ENCODE measurements around the gene PRR3. TPM values are rescaled to one million over a fixed set of nuclear protein-coding genes. Genes with fewer than 3 reads are reported as not detected.
A peak's percentile ranks its signal among the peaks of the same experiment; 100 is the strongest.

Gene PRR3
- total RNA-seq, 4 donors from 2014 or later: 5.0 to 10.4 (median 7.5) TPM

DNA sequence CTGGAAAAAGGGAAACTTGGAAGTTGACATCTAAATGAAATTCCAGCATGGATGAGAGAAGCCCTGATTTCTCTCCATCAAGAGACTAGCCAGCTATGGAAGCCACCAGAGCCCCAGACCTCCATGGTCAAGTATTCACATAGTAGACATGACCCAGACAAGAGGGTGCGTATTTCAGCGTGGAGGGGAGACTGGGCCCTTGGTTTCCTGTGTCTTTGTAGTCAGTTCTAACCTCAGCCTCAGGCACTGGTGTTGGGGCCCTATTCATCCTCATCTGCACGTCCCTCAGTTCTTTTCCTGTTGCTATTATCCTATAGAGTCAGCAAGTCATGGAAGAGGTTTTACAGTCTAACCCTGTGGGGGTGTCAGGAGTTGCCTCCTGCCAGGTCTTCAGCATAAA lies 13.3 kb upstream of the PRR3 start:
- TF ChIP-seq CTCF (IDR thresholded peaks at IDR 0.05): no peak
- no peak for ATAC-seq (ENCODE audit: low FRiP score)
- no peak for DNase-seq (ENCODE audit: low spot score)

DNA sequence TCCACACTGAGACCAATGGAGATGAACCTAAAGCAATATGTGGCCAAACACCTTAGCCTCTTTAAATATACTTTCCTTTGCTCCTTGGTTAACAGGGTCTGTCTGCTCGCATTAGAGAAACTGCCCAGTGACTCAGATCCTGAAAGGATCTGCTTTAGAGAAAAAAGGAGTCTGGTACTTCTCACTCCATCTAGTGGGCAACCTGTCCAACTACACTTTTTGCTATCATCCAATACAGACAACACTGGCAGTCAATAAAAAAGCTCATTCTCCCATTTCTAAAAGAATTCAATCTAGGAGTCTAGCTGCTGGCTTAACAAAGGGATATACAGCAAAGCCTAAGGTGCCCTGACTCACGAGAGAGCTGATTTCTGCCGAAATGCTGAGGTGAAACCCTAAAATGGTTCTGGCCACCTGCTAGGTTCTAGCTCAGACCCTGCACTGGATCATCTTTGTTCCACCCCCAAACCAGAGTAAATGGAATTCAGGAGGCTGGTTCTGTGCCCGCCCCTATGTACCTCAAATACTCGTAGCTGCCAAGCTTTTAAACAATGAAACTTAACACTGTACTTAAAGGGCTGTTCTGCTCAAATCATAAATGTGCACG lies 12.3 kb upstream of the PRR3 start:
- TF ChIP-seq CTCF (IDR thresholded peaks at IDR 0.05): peak in 2 of 3 donors; percentile 69 to 79
- DNase-seq (ENCODE audit: low spot score): no peak
- peak; percentile 79 for ATAC-seq (ENCODE audit: low FRiP score)

DNA sequence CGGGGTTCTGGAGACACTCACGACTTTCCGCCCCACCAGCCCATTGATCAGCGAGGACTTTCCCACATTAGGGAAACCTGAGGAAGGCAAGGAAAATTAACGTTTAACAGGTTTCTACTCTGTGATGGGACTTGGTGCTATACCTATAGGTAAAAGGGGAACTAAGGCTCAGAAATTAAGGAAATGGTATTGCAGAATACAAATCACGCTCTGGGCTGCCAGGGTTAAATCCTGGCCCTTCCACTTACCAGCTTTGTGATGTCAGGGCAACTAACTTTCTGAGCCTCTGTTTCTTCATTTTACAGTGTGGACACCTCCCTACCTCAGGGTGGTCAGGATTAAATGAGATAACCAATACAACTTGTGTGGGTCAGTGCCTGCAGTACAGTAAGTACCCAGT lies 9.6 kb upstream of the PRR3 start:
- no peak for ATAC-seq (ENCODE audit: low FRiP score)
- no peak for TF ChIP-seq CTCF (IDR thresholded peaks at IDR 0.05)
- no peak for DNase-seq (ENCODE audit: low spot score)

DNA sequence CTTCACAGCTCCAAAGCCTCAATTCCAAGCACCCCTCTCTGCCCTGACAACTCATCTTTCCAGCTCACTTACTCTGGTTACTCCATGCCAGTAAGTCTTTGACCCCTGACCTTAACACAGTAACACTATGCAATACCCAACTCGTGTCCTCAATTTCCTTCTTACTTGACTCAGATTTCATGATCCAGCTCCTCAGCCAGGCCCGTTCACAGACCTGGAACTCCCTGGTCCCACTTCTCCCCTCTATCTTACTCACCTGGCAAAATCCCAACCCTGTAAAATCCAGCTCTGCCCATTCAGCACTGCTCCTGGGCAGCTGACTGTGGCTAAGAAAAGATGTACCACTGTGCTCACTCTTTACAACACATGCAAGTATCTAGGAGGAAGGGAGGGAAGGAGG lies 8.7 kb upstream of the PRR3 start:
- no peak for ATAC-seq (ENCODE audit: low FRiP score)
- DNase-seq (ENCODE audit: low spot score): no peak
- no peak for TF ChIP-seq CTCF (IDR thresholded peaks at IDR 0.05)

DNA sequence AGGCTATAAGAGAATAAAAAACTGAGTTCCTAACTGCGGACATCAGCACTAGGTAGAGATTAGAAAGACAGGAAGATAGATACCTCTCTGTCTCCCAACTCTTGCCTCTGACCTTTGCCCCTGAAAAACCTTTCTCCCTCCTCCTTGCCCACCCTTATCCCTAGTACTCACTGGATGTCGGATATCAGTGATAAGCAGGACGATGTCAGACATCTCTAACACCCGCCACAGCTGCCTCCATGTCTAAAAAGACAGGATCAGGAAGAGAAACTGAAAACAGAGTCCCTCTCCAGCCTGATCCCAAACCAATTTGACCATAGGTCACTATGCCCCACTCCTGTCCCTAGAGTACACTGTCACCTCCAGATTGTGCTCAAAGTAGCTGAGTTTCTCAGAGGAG lies 2.7 kb upstream of the PRR3 start:
- no peak for TF ChIP-seq CTCF (IDR thresholded peaks at IDR 0.05)
- DNase-seq (ENCODE audit: low spot score): no peak
- no peak for ATAC-seq (ENCODE audit: low FRiP score)

GRCh38 chr6:30554962-30555815 lies 1.9 kb upstream of the PRR3 start:
- DNase-seq (ENCODE audit: low spot score) (no peak), ATAC-seq (ENCODE audit: low FRiP score) (peak; percentile 2)
- TF ChIP-seq CTCF (IDR thresholded peaks at IDR 0.05): no peak

GRCh38 chr6:30555816-30556065 lies 1.4 kb upstream of the PRR3 start:
- no peak for DNase-seq (ENCODE audit: low spot score)
- no peak for ATAC-seq (ENCODE audit: low FRiP score)
- no peak for TF ChIP-seq CTCF (IDR thresholded peaks at IDR 0.05)

Measured in omental fat pad (tissue), 4 donors.